Measurements from ENCODE around the gene PRKCE.

PRKCE gene

GRCh38 chr2:45978302-45978859 is 326.9 kb downstream of the PRKCE start:
- H3K4me3 ChIP-seq (replicated peaks in 1 of 2; ENCODE audit: low read depth in 2 of 2, low read length in 2 of 2), result no peak overlapping the region
- no peak for TF ChIP-seq CTCF (IDR thresholded peaks at IDR 0.05; ENCODE audit: low read depth, low read length)

GRCh38 chr2:45979065-45979464 is 327.6 kb downstream of the PRKCE start:
- no peak for TF ChIP-seq CTCF (IDR thresholded peaks at IDR 0.05; ENCODE audit: low read depth, low read length)
- DNase-seq (ENCODE audit: low read depth in 2 of 2), result no peak
- H3K4me3 ChIP-seq (replicated peaks in 1 of 2; ENCODE audit: low read depth in 2 of 2, low read length in 2 of 2), result no peak overlapping the region

More at GRCh38 chr2:45978302-45978859, 326.9 kb downstream of the PRKCE start:
- no peak for DNase-seq (ENCODE audit: low read depth in 2 of 2)

GRCh38 chr2:45980161-45980865 is 328.8 kb downstream of the PRKCE start:
- DNase-seq (ENCODE audit: low read depth in 2 of 2), result no peak
- no peak for TF ChIP-seq CTCF (IDR thresholded peaks at IDR 0.05; ENCODE audit: low read depth, low read length)
- H3K4me3 ChIP-seq (replicated peaks in 1 of 2; ENCODE audit: low read depth in 2 of 2, low read length in 2 of 2), result no peak overlapping the region

- no peak overlapping the region for H3K4me3 ChIP-seq (replicated peaks in 1 of 2; ENCODE audit: low read depth in 2 of 2, low read length in 2 of 2)
- TF ChIP-seq CTCF (IDR thresholded peaks at IDR 0.05; ENCODE audit: low read depth, low read length), result no peak
- no peak for DNase-seq (ENCODE audit: low read depth in 2 of 2)
Observed at GRCh38 chr2:45981384-45981930, 330.0 kb downstream of the PRKCE start.

- no peak for DNase-seq (ENCODE audit: low read depth in 2 of 2)
- no peak overlapping the region for H3K4me3 ChIP-seq (replicated peaks in 1 of 2; ENCODE audit: low read depth in 2 of 2, low read length in 2 of 2)
- TF ChIP-seq CTCF (IDR thresholded peaks at IDR 0.05; ENCODE audit: low read depth, low read length), result no peak
Observed at GRCh38 chr2:45982096-45982495, 330.6 kb downstream of the PRKCE start.

- no peak for TF ChIP-seq CTCF (IDR thresholded peaks at IDR 0.05; ENCODE audit: low read depth, low read length)
- no peak overlapping the region for H3K4me3 ChIP-seq (replicated peaks in 1 of 2; ENCODE audit: low read depth in 2 of 2, low read length in 2 of 2)
- no peak for DNase-seq (ENCODE audit: low read depth in 2 of 2)
Observed at GRCh38 chr2:45983213-45983612, 331.7 kb downstream of the PRKCE start.
